Measurements from ENCODE around the gene PICALM.
"Not testable (repeated sequence)": the region's sequence is repeated elsewhere in the genome, so short reads cannot be mapped to it uniquely, and the experiment has no call there.

The PICALM gene

DNA sequence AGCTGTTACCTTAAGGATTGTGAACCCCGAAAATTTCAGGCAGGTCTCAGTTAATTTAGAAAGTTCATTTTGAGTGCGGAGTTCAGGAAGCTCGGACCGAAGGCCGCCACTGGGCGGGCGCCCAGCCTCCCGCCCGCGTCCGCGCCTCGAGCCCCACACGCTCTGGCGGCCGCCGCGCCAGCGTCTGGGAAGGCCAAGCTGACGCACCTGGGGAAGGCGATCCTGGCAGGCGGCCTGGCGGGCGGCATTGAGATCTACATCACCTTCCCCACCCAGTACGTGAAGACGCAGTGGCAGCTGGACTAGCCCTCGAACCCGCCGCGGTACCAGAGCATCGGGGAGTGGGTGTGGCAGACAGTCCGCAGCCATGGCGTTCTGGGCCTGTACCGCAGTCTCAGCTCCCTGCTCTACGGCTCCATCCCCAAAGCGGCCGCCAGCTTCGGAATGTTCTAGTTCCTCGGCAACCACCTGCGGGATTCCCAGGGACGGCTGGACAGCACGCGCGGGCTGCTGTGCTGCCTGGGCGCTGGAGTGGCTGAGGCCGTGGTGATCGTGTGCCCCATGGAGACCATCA lies 134.2 kb downstream of the PICALM start:
- no peak for DNase-seq

DNA sequence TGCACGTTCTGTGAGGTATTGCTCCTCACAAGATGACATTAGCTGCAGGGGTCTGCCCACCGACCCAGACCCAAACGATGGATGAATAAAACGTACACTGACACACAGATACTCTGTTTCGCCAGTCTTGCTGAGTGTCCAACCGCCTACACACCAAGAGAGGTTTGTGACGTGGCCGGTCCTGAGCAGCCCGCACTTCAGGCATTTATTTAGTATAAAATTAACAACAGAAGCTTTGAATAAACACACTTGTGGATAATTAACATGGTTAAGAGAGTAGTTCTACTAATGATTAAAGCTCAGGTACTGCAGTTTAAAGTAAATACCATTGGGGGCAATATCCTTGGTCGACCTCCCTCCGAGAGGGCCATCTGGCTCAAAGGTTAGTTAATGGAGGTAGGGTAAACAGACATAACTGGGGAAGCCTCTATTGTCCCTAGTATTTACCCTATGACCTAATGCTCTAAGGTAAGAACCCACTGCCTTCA lies 138.0 kb downstream of the PICALM start:
- DNase-seq = no peak

GRCh38 chr11:85926653-85927214 lies 142.2 kb downstream of the PICALM start:
- not testable (repeated sequence) for DNase-seq

DNA sequence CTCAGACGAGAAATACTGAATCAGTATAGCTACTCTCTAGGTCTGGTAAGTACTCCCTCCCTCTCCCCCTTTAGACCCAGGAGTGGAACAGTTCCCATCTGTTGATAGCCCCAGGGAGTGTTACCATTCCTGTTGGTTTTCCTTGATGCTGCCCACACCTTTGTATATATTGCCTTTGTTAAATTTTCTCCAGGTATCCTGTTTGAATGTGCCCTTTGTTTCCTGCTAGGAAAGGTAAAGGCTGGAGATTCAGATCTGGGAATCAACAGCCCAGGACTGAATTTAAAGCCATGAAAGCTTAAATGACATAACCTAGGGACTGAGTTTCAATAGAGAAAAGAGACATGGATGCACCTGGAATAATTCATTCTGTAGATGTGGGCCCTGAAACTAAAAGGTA lies 145.4 kb downstream of the PICALM start:
- no peak for DNase-seq

- no peak for DNase-seq
Measured at GRCh38 chr11:85922367-85922766, 146.5 kb downstream of the PICALM start.

DNA sequence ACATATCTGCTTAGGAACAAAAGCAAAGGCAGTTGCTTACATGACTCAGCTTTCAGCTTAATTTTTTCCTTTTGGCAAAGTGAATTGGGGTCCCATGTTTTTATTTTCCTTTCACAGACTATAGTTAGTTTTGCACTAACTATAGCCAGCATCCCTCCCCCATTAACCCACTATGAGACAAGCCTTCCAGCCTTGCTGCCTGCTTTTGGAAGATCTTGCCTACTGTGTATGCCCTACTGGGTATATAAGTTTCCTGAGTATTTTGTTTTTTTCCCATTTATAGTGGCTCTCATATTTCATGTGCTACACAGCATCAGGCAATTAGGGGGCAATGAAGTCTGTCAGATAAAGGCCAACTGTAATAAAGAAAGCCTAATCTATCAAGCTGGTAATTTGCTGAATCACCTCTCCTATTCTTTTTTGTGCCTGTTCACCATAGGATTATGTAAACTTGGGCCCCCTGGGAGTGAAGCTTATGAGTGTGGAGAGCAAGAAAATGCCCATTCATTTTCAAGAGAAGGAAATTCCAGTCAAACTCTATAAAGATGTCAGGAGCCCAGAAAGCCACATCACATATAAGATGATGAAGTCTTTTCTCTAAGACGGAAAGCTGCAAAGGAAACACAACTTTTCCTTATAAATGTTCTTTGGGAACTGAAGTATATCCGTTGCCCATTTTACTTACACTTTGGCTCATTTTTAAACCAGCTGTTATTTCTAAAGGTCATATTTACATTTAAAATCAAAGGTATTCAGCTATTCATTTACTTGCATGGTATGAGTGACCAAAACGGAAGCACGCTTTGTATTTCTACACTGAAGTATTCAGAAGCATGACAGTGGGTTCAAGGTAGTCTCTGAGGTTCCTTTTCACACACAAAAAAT lies 149.7 kb downstream of the PICALM start:
- DNase-seq = no peak

DNA sequence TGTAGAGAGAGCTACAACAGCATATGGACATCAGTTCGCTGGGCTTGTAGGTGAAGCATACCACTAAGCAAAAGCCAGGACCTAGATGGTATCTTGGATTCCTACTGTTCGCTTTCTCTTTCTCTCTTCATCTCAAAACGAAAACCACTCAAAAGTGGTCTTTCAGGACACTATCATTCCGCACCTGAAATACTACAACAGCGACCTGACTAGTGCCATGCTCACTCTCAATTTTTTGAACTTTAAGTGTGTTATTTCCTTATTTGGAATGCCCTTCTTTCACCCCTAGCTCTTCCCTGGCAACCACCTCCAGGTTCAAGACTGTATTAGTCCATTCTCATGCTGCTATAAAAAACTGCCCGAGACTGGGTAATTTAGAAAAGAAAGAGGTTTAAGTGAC lies 154.5 kb downstream of the PICALM start:
- DNase-seq = no peak

DNA sequence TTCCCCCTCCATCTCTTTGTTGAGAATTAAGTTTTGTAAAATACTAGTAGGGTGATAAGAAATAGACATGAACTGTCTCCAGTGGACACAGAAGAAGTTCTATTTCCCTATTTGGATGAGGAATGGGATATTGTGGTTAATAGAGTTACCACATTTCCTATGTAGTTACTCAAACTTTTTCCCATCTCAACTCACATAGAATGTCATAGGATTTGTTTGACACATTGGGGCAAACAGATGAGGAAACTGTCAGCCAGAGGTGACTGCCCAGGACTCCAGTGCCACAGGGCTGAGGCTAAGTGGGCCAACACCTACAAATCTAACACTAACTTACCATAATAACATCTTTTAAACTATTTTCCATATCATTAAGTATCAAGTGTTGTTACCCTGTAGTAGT lies 155.4 kb downstream of the PICALM start:
- DNase-seq = no peak

GRCh38 chr11:85912414-85912813 lies 156.5 kb downstream of the PICALM start:
- no peak for DNase-seq

All from activated CD8-positive, alpha-beta memory T cell treated with anti-CD3 and anti-CD28 coated beads, Interleukin-2, amount 50 U/mL, for 4 hours (primary cell).